ENCODE data around the gene NDST1.

DNA sequence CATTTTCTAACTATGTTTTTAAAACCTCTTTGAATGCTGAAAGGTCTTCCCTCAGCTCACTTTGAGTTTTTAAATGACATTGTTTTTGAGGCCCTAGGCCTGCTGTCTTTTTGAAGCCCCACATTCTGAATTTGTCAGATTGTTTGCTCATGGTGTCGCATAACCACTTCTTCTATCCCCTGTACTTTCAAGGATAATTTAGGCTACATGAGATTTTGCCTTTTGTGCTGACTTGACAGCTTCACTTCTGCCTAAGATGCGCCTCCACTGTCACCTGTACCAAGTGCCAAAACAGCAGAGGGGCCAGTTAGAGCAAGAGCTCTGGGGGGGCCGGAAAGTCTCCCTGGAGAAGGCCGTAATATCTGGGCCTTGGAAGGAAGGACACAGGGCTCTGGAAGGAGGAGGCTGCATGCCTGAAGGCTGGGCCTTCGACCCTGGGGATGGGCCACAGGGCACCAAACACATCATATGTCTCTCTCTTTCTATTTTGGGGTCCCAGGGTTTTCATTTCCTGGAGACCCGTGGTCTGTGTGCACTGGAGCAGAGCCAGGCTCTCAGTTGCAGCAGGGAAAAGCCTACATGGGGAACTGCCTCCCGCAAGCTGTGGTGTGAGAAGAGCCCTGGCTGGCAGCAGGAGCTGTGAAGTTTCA, 49.1 kb downstream of the NDST1 start:
- TF ChIP-seq EZH2 (IDR thresholded peaks at IDR 0.05; ENCODE audit: borderline replicate concordance, low read depth, low read length, severe bottlenecking) (no peak), CTCF (IDR thresholded peaks at IDR 0.05; ENCODE audit: extremely low read depth in 1 of 2, insufficient read depth in 1 of 2, low read depth in 1 of 2, low read length in 2 of 2) (no peak)

Data from endothelial cell of umbilical vein (primary cell).